ENCODE results near the gene TRIP13. TPM values are rescaled to one million over a fixed set of nuclear protein-coding genes. Genes with fewer than 3 reads are reported as not detected.
"Not testable (repeated sequence)": the region's sequence is repeated elsewhere in the genome, so short reads cannot be mapped to it uniquely, and the experiment has no call there.

TRIP13 gene
- total RNA-seq, 2 experiments from 2014 or later = 43.4 to 45.8 TPM

DNA sequence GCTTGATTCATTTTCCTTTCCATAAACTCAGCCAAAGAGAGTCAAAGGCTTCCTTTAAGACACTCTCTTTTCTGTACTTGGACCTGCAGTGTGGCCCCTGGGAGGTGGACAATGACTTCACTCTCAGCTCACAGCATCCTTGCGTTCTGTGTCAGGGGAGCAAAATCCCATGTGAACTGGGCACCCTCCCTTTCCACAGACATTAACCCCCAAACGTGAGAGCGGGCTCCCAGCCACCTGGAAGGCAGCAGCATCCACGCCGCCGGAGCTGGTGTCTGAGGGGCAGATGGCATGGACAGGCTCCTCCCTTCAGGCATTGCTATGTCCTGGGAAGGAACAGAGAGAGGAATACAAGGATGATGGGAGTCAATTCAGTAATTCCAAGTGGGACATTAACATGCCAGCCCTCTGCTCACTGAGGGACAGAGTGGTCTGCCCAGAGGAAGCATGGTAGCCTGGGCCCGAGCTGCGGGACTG, 39.5 kb downstream of the TRIP13 start:
- ChIA-PET CTCF (interaction anchor here (0.8 to 1.8 kb wide), 3 partner anchors 8 to 25 kb away, joined by 3 to 5 read pairs (median 4); no protein-coding TSS in a partner anchor), POLR2A (no interaction called here)

DNA sequence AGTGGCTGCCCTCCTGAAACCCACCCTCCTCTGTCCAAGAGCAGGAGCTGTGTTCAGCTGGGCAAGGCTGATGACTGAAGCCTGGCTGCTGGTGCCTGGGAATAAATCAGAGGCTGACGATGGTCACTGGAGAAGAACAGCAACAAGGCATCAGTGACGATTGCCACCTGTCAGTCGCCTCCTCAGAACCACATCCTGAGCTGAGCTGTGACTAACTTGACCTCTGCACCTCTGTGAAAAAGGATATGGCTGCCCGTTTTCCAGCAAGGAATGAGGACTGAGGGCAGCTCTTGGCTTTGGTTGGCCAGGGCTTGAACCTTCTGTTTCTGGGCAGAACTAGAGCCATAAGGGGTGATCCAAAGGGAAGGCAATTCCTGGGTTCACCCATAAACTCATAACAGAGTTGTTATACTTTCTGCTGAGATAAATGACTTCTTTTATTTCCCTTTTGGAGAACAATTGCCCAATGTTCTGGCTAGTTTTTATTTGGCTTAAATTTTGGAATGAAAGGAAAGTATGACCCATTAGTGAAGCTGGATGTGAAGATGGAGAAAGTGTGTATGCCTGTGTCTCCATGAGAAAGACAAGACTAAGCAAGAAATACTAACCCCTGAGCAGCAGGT, 40.1 kb downstream of the TRIP13 start:
- ChIA-PET POLR2A (no interaction called here), CTCF (interaction anchor here (1.2 to 1.8 kb wide), 2 partner anchors 9 to 25 kb away, joined by 4 to 5 read pairs; no protein-coding TSS in a partner anchor)

DNA sequence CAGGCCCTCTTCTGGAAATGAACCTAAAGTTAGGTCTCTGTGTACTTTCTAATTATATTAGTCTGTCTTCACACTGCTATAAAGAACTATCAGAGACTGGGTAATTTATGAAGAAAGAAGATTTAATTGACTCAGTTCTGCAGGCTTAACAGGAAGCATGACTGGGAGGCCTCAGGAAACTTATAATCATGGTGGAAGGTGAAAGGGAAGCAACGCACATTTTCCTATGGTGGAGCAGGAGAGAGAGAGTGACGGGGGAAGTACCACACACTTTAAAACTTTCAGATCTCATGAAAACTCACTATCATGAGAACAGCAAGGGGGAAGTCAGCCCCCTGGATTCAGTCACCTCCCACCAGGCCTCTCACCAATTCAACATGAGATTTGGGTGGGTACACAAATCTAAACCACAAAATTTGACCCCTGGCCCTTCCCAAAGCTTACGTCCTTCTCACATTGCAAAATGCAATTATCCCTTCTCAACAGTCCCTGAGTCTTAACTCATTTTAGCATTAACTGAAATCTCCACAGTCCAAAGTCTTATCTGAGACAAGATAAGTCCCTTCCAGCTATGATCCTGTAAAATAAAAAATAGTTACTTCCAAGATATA, 40.7 kb downstream of the TRIP13 start:
- ChIA-PET POLR2A (no interaction called here), CTCF (interaction anchor here (1.2 to 1.8 kb wide), 2 partner anchors 10 to 24 kb away, joined by 4 to 5 read pairs; no protein-coding TSS in a partner anchor)

DNA sequence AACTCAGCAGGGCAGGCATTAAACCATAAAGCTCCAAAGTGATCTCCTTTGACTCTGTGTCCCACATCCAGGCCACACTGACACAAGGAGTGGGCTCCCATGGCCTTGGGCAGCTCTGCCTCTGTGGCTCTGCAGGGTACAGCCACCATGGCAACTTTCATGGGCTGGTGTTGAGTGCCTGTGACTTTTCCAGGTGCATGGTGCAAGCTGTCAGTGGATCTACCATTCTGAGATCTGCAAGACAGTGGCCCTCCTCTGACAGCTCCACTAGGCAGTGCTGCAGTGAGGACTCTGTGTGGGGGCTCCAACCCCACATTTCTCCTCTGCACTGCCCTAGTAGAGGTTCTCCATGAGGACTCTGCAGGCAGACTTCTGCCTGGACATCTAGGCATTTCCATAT, 41.3 kb downstream of the TRIP13 start:
- POLR2A ChIA-PET = not testable (repeated sequence)
- CTCF ChIA-PET = interaction anchor here (0.7 to 1.8 kb wide), 2 partner anchors 23 to 291 kb away, joined by 3 to 4 read pairs; no protein-coding TSS in a partner anchor

DNA sequence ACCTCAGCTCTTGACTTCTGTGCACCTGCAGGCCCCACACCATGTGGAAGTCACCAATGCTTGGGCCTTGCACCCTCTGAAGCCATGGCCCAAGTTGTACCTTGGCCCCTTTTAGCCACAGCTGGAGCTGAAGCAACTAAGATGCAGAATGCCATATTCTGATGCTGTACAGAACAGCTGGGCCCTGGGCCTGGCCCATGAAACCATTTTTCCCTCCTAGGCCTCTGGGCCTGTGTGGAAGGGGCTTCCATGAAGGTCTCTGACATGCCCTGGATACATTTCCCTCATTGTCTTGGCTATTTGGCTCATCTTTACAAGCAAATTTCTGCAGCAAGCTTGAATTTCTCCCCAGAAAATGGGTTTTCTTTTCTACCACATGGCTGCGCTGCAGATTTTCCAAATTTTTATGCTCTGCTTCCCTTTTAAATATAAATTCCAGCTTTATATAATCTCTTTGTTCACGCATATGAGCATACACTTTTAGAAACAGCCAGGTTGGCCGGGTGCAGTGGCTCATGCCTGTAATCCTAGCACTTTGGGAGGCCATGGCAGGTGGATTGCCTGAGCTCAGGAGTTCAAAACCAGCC, 41.8 kb downstream of the TRIP13 start:
- CTCF ChIA-PET = interaction anchor here (0.7 kb wide), 1 partner anchor 292 kb away, joined by 3 read pairs; no protein-coding TSS in a partner anchor
- POLR2A ChIA-PET = not testable (repeated sequence)

DNA sequence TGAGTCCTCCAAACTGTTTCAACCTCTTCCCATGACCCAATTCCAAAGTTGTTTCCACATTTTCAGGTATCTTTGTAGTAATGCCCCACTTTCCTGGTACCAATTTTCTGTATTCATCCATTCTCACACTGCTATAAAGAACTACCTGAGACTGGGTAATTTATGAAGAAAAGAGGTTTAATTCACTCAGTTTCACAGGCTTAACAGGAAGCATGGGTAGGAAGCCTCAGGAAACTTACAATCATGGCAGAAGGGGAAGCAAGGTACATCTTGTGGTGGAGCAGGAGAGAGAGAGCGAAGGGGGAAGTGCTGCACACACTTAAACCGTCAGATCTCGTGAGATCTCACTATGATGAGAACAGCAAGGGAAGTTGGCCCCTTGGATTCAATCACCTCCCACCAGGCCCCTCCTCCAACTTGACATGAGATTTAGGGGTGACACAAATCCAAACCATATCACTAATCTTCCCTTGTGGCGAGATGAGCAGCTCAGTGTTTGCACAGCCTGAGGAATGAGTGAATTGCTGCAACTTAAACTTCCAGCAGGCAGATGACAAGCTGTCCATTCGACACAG, 42.9 kb downstream of the TRIP13 start:
- POLR2A ChIA-PET = no interaction called here
- CTCF ChIA-PET = no interaction called here

DNA sequence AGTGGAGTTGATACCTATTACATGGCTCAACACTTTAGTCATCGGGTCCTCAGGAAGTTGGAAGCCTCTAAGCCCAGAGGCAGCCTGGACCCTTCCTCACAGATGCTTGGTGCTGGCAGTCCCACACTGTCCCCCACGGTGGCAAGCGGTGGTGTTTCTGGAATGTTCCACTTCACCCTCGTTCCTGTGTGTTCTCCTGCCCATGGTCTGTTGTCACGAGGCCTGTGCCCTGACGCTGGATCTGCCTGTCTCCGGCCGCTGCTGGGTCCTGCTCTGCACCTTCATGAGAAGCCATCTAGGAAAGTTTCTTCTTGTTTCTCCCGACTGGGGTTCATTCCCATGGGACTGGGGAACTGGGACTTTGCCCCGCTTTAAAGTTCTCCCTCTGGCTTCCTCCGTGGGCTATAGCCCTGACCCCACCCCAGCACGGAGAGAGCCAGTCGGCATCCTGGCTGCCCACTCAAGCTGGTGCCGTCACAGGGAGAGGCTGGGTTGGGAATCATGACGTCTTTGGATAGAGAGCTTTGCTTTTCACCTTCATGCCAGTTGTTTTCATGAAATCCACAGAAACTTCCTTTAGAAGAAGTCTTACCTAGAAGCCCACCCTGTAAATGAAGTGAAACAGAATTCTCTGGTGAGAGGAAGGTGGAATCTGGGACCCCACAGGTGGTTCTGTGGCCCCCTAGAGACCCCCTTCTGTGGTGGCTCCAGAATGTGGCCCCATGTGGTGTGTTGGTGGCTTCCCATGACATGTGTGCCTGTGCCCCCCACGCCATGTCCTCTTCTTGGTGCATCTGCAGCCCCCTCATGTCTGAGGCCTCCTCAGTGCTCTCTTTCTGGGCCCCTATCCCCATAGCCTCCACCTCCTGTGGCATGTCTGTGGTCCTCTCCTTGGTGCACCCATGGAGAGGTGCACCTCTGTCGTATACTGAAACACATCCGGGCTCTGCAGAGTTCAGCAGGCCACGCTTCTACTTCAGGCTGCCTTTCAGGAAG, 43.8 kb downstream of the TRIP13 start:
- CTCF ChIA-PET = interaction anchor here (1.1 kb wide), 1 partner anchor 13 kb away, joined by 3 read pairs; no protein-coding TSS in a partner anchor
- POLR2A ChIA-PET = no interaction called here

DNA sequence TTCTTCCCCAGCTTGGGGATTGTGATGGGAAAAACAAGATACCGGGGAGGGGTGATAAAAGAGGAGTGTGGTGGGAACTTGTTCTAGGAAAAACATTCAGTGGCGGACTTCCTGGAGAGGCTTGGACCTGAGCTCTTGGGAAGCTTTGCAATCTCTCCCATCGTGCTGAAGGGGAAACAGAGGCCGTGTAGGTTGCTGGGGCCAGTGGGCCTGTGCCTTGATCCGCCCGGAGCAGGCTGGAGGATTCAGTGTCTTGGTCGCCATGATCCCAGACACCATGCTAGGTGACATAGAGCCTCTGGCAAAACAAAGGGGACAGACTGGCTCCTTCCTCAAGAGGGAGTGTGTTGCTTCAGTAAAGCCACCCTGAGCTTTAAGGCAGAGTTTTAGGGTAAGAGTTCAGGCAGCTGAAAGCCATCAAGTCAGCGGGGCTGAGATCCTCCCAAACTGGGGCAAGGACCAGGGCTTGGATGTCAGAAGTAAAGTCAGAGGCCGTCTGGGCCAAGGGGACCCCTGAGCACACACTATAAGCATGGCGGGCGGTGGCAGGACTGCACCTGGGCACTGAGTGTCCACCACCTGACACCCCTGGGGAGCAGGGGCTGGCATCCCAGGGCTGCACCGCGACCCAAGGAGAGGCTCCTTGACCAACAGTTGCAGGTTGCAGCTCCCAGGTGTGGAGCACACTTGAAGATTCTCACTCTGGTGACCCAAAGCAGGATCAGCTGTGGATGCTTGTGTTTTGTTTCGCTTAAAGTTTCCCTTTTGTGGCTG, 44.7 kb downstream of the TRIP13 start:
- POLR2A ChIA-PET = no interaction called here
- CTCF ChIA-PET = interaction anchor here (1.1 kb wide), 1 partner anchor 12 kb away, joined by 3 read pairs; no protein-coding TSS in a partner anchor

DNA sequence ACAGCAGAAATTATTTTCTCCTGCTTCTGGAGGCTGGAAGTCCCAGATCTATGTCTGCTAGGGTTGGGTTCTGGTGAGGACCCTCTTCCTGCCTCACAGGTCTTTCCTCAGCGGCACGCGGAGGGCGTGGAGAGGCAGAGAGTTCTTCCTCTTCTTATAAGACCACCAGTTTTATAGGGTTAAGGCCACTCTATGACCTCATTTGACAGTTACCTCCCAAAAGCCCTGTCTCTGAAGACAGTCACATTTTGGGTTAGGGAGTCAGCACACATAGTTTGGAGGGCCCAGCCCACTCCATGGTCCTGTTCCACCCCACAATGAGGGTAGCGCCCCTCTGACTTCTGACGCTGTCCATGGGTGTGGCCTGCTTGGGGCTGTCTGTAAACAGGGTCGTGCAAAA, 46.7 kb downstream of the TRIP13 start:
- CTCF ChIA-PET = no interaction called here
- POLR2A ChIA-PET = no interaction called here

DNA sequence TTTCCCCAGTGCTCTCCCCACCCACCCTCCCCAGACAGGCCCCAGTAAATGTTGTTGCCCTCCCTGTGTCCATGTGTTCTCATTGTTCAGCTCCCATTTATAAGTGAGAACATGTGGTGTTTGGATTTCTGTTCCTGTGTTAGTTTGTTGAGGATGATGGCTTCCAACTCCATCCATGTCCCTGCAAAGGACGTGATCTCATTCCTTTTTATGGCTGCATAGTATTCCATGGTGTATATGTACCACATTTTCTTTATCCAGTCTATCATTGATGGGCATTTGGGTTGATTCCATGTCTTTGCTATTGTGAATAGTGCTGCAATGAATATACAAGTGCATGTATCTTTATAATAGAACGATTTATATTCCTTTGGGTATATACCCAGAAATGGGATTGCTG, 48.1 kb downstream of the TRIP13 start:
- CTCF ChIA-PET, POLR2A ChIA-PET: not testable (repeated sequence)

DNA sequence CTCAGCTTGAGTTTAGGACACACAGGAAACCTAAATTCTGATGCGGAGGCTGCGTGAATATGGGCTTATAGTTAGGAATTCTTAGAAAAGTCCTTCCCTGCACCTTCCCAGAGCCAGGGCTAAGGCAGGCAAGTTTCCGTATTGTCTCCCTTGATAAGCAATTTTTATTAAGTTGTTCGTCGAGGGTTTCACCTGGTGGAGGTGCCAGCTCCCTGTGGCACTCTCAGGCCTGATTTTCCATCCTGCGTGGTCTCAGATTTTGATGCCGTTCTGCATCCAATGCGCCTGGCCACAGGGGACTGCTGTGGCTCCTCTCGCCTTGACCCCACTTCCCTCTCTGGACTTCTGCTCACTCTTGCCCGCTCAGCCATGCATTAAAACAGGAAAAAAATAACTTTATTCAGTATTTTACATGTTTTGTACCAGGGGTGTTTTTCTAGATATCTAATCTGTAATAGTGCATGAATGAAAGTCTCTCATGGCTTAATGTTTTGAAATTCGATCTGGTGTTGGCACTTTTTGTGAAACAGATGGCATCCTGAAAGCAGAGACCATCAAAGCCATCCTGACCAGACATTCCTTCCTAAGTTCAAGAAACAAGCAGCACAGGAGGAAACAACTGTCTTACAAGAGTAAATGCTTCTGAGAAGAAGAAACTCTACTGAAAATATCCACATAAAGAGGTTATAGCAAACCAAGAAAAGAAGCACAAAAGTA, 50.7 kb downstream of the TRIP13 start:
- POLR2A ChIA-PET = no interaction called here
- CTCF ChIA-PET = no interaction called here

DNA sequence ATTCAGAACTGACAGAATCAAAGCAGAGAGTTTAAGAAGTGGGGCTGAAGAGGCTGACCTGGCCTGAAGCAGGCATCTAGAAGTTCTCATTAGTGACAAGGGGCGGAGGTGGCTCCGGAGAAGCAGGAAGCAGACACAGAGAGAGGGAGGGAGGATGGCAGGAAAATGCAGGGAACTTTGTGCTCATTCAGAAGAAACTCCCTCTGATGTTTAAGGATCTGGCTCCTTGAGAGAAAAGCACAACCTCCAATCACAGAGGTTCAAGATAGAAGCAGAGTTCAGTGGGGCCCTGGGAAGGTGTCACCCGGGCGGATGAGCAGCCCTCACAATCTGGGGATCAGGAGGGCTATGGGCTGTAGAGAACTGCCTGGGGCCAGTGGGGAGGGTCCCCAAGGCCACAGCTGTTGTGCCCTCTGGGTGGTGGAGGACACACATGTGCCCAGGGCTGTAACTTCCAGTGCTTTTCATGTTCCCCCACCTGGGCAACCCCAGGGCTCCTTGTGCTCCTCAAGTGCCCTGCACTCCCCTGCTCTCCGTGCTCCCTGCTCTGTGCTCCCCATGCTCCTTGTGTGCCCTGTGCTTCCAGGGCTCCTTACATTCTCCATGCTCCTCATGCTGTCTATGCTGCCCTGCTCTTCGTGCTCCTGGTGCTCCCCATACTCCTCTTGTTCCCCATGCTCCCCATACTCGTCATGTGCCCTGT, 51.4 kb downstream of the TRIP13 start:
- CTCF ChIA-PET = no interaction called here
- POLR2A ChIA-PET = no interaction called here

DNA sequence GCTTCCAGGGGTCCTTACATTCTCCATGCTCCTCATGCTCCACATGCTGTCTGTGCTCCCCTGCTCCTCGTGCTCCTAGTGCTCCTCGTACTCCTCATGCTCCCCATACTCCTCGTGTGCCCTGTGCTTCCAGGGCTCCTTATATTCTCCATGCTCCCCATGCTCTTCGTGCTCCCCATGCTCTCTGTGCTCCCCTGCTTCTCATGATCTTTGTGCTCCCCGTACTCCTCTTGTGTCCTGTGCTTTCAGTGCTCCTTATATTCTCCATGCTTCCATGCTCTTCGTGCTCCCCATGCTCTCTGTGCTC, 51.9 kb downstream of the TRIP13 start:
- ChIA-PET CTCF (no interaction called here), POLR2A (no interaction called here)

DNA sequence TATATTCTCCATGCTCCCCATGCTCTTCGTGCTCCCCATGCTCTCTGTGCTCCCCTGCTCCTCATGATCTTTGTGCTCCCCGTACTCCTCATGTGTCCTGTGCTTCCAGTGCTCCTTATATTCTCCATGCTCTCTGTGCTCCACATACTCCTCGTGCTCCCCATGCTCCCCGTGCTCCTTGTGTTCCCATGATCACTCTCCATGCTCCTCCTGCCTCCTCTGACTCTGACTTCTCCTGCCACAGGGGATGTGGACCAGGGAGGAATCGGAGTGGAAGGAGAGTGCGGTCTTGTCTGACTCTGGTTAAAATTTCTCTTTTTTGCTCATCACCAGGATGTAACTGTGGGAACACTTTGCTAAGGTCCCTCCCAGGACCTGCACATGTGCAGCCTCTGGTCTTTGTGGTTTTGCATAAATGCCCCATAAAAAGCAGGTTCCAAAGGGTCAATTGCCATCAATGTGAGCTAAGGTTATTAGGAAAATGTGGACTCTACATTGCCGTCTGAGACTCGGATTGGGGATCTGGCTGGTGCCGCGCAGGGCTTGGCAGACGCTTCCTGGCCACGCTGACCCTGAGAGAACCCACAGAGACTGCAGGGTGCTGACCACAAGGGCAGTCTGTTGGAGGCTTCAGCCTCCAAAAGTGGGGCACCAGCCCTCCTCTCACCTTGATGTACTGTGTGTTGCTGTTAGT, 52.5 kb downstream of the TRIP13 start:
- POLR2A ChIA-PET = no interaction called here
- CTCF ChIA-PET = no interaction called here

DNA sequence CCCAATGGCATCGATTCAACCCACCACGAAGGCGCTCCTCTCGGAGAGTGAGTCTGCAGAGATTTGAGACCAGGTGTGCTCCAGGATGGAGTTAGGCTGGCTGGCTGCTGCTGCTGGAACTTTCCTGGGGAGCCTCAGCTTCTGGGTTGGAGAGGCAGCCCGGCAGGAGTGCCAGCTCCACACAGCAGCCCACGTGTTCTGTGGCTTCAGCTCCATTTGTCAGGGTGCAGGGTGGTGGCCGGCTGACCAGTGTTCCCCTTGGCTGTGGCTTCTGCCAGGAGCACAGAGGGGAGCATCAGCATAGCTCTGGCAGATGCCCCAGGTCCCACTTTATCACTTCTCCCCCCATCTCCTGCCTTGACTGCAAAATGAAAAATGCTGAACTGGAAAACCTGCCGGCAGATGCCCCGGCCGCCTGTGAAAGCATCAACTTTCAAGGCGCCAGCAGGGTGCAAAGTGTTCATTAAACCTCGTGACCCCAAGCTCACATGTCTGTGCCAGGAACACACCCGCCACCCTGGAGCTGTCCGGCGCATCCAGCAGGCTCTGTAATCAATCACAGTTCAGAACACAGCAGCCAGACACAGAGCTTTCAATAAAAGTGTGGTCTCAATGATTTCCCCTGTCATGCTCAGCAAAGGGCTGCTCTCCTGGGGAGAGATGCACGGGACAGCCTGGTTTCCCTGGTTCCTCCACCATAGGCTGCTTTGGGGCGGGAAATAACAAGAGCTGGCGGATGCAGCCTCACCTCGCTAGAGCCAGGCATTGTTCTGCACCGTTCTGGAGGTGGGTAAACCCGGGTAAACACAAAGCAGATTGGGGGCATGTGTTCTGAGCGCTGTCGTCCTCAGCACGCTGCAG, 53.2 kb downstream of the TRIP13 start:
- ChIA-PET POLR2A (no interaction called here), CTCF (no interaction called here)
